HEK293 (cell line): Measurements from ENCODE around the gene UBE3C.

Experiments
- CTCF ChIA-PET: fragments of 350-600 bp; formaldehyde crosslinking; extraction: SDS; loops from one replicate; lab custom pipeline; 2021; ENCODE audit warnings: antibody characterized with exemption; lab: Yijun Ruan, JAX
- POLR2A ChIA-PET: fragments of 300-600 bp; formaldehyde crosslinking; extraction: SDS; loops from one replicate; lab custom pipeline; 2020; ENCODE audit warnings: antibody characterized with exemption, inconsistent platforms; lab: Yijun Ruan, JAX
- H3K27ac ChIP-seq: fragments of 200-500 bp; sonication (Bioruptor generic); 2 replicates; pipeline ENCODE4 v1.5.1; 2014; ENCODE audit warnings: low read depth, low read length, control low read depth, inconsistent platforms; ENCODE audit errors: extremely low read depth
- H3K36me3 ChIP-seq, 2 experiments: fragments of 200-500 bp in 1 of 2; sonication (Bioruptor generic) in 1 of 2; 1 replicate in 1 of 2; 2 replicates in 1 of 2; pipeline ENCODE4 v1.5.1; 2014 to 2017; ENCODE audit warnings: inconsistent platforms in 2 of 2, low read length in 2 of 2; ENCODE audit not compliant: control insufficient read depth in 2 of 2, insufficient read depth in 1 of 2
- H3K4me1 ChIP-seq: fragments of 200-500 bp; sonication (Bioruptor generic); 2 replicates; pipeline ENCODE4 v1.5.1; 2014; ENCODE audit warnings: mild to moderate bottlenecking, low read length, inconsistent platforms; ENCODE audit not compliant: control insufficient read depth, insufficient read depth
- H3K4me3 ChIP-seq: 2 replicates; pipeline ENCODE4 v1.5.1; 2011; ENCODE audit warnings: low read depth, mild to moderate bottlenecking, control low read depth, low read length, moderate library complexity
- H3K9me3 ChIP-seq: fragments of 200-500 bp; sonication (Bioruptor generic); 2 replicates; pipeline ENCODE4 v1.5.1; 2014; ENCODE audit warnings: low read depth, low read length, inconsistent platforms; ENCODE audit not compliant: control insufficient read depth, insufficient read depth
- HIC1 ChIP-seq: fragments of 450-650 bp; formaldehyde crosslinking; IDR thresholded peaks from 2 replicates; pipeline ENCODE4 v1.5.1; 2016; ENCODE audit warnings: missing biosample characterization, missing genetic modification characterization
- HOXD13 ChIP-seq: sonication (generic); formaldehyde crosslinking; IDR thresholded peaks from 2 replicates; pipeline ENCODE4 v1.8.0; 2022; ENCODE audit warnings: missing genetic modification reagents, borderline replicate concordance
- MEIS1 ChIP-seq: sonication (generic); formaldehyde crosslinking; IDR thresholded peaks from 2 replicates; pipeline ENCODE4 v1.8.1; 2022; ENCODE audit warnings: missing genetic modification reagents, mild to moderate bottlenecking, borderline replicate concordance
- MZF1 ChIP-seq: fragments of 450-650 bp; formaldehyde crosslinking; IDR thresholded peaks from 2 replicates; pipeline ENCODE4 v1.5.1; 2017; ENCODE audit warnings: missing biosample characterization, missing genetic modification characterization, borderline replicate concordance
- TCF7L2 ChIP-seq: IDR thresholded peaks from 2 replicates; pipeline ENCODE4 v1.6.1; 2011; ENCODE audit warnings: low read depth, mild to moderate bottlenecking, inconsistent platforms, low read length, moderate library complexity, borderline replicate concordance
- TRIM28 ChIP-seq: IDR thresholded peaks from 2 replicates; pipeline ENCODE4 v1.6.1; 2011; ENCODE audit warnings: low read length, control low read depth, borderline replicate concordance
- WT1 ChIP-seq: fragments of 450-650 bp; formaldehyde crosslinking; IDR thresholded peaks from 2 replicates; pipeline ENCODE4 v1.5.1; 2016; ENCODE audit warnings: missing biosample characterization, missing genetic modification characterization
- ZEB2 ChIP-seq: fragments of 450-650 bp; formaldehyde crosslinking; IDR thresholded peaks from 2 replicates; pipeline ENCODE4 v1.5.1; 2016; ENCODE audit warnings: missing biosample characterization, missing genetic modification characterization
- ZFP69B ChIP-seq: fragments of 450-650 bp; formaldehyde crosslinking; IDR thresholded peaks from 2 replicates; pipeline ENCODE4 v1.5.1; 2016; ENCODE audit warnings: missing biosample characterization, missing genetic modification characterization
- ZNF114 ChIP-seq: fragments of 450-650 bp; formaldehyde crosslinking; IDR thresholded peaks from 2 replicates; pipeline ENCODE4 v1.5.0; 2017; ENCODE audit warnings: missing biosample characterization, missing genetic modification characterization
- ZNF16 ChIP-seq: fragments of 450-650 bp; formaldehyde crosslinking; IDR thresholded peaks from 2 replicates; pipeline ENCODE4 v1.5.1; 2016; ENCODE audit warnings: low read depth, missing biosample characterization, missing genetic modification characterization
- ZNF175 ChIP-seq: fragments of 450-650 bp; formaldehyde crosslinking; IDR thresholded peaks from 2 replicates; pipeline ENCODE4 v1.5.1; 2016; ENCODE audit warnings: missing biosample characterization, missing genetic modification characterization
- ZNF184 ChIP-seq: fragments of 450-650 bp; IDR thresholded peaks from 2 replicates; pipeline ENCODE4 v1.5.1; 2018; ENCODE audit warnings: missing biosample characterization, mild to moderate bottlenecking, missing genetic modification characterization
- ZNF280C ChIP-seq: fragments of 450-650 bp; formaldehyde crosslinking; IDR thresholded peaks from 2 replicates; pipeline ENCODE4 v1.5.1; 2016; ENCODE audit warnings: missing biosample characterization, missing genetic modification characterization
- ZNF391 ChIP-seq: fragments of 450-650 bp; formaldehyde crosslinking; IDR thresholded peaks from 2 replicates; pipeline ENCODE4 v1.5.1; 2016; ENCODE audit warnings: low read depth, missing biosample characterization, missing genetic modification characterization, borderline replicate concordance
- ZNF426 ChIP-seq: fragments of 450-650 bp; formaldehyde crosslinking; IDR thresholded peaks from 2 replicates; pipeline ENCODE4 v1.5.1; 2017; ENCODE audit warnings: missing biosample characterization, missing genetic modification characterization, mild to moderate bottlenecking, inconsistent platforms, moderate library complexity
- ZNF48 ChIP-seq: fragments of 450-650 bp; formaldehyde crosslinking; IDR thresholded peaks from 2 replicates; pipeline ENCODE4 v1.5.1; 2016; ENCODE audit warnings: missing biosample characterization, missing genetic modification characterization
- ZNF600 ChIP-seq: fragments of 450-650 bp; formaldehyde crosslinking; IDR thresholded peaks from 2 replicates; pipeline ENCODE4 v1.5.1; 2016; ENCODE audit warnings: missing biosample characterization, missing genetic modification characterization
- ZNF621 ChIP-seq: fragments of 450-650 bp; formaldehyde crosslinking; IDR thresholded peaks from 2 replicates; pipeline ENCODE4 v1.5.1; 2017; ENCODE audit warnings: missing biosample characterization, missing genetic modification characterization
- ZNF626 ChIP-seq: fragments of 450-650 bp; sonication (Bioruptor Pico); formaldehyde crosslinking; IDR thresholded peaks from 2 replicates; pipeline ENCODE4 v1.5.1; 2018; ENCODE audit warnings: missing biosample characterization, missing genetic modification characterization, inconsistent platforms
- ZNF645 ChIP-seq: fragments of 450-650 bp; formaldehyde crosslinking; IDR thresholded peaks from 2 replicates; pipeline ENCODE4; 2016; ENCODE audit warnings: missing biosample characterization, missing genetic modification characterization
- ZNF654 ChIP-seq: fragments of 450-650 bp; formaldehyde crosslinking; IDR thresholded peaks from 2 replicates; pipeline ENCODE4 v1.5.1; 2016; ENCODE audit warnings: low read depth, missing biosample characterization, missing genetic modification characterization
- ZNF692 ChIP-seq: fragments of 450-650 bp; formaldehyde crosslinking; IDR thresholded peaks from 2 replicates; pipeline ENCODE4 v1.5.1; 2016; ENCODE audit warnings: missing biosample characterization, missing genetic modification characterization
- ZNF747 ChIP-seq: fragments of 450-650 bp; formaldehyde crosslinking; IDR thresholded peaks from 2 replicates; pipeline ENCODE4 v1.5.1; 2016; ENCODE audit warnings: missing biosample characterization, missing genetic modification characterization
- ZNF76 ChIP-seq: fragments of 450-650 bp; formaldehyde crosslinking; IDR thresholded peaks from 2 replicates; pipeline ENCODE4; 2016; ENCODE audit warnings: low read depth, missing biosample characterization, missing genetic modification characterization, borderline replicate concordance
- ZNF785 ChIP-seq: fragments of 450-650 bp; formaldehyde crosslinking; IDR thresholded peaks from 2 replicates; pipeline ENCODE4 v1.5.1; 2016; ENCODE audit warnings: missing biosample characterization, missing genetic modification characterization
- ZSCAN5A ChIP-seq: fragments of 450-650 bp; formaldehyde crosslinking; IDR thresholded peaks from 2 replicates; pipeline ENCODE4 v1.5.1; 2016; ENCODE audit warnings: missing biosample characterization, missing genetic modification characterization

Gene UBE3C

GRCh38 chr7:157089100-157089610, 49.6 kb upstream of the UBE3C start:
- Histone ChIP-seq H3K4me3 (no peak overlapping the region), H3K36me3 (no peaks in the 10 kb centered on the region), H3K27ac (no peak overlapping the region), H3K9me3 (no peaks in the 10 kb centered on the region; the same call in 1 of the 2 replicates), H3K4me1 (no peaks in the 10 kb centered on the region)
- POLR2A ChIA-PET: no interaction called here
- CTCF ChIA-PET: no interaction called here
- TF ChIP-seq ZNF426 (tag by site-specific recombination): no peak
- TF ChIP-seq ZNF621 (tag by site-specific recombination): no peak
- TF ChIP-seq HIC1: no peak
- TF ChIP-seq ZNF692: no peak
- no peak for TF ChIP-seq TRIM28
- no peak for TF ChIP-seq ZNF785 (tag by site-specific recombination)
- no peak for TF ChIP-seq MEIS1
- TF ChIP-seq ZNF114 (tag by site-specific recombination): no peak
- TF ChIP-seq ZNF600 (tag by site-specific recombination): no peak
- TF ChIP-seq ZSCAN5A (tag by site-specific recombination): no peak
- no peak for TF ChIP-seq ZEB2 (tag by site-specific recombination)
- no peak for TF ChIP-seq HOXD13 (CRISPR knock-in tag)
- no peak for TF ChIP-seq ZNF76 (tag by site-specific recombination)
- TF ChIP-seq ZNF654 (tag by site-specific recombination): no peak

GRCh38 chr7:157090485-157091165, 48.1 kb upstream of the UBE3C start:
- Histone ChIP-seq H3K4me1 (no peaks in the 10 kb centered on the region), H3K36me3 (no peaks in the 10 kb centered on the region), H3K27ac (no peak overlapping the region), H3K4me3 (no peak overlapping the region), H3K9me3 (no peaks in the 10 kb centered on the region)
- ChIA-PET CTCF (interaction anchor here (1.0 kb wide), 1 partner anchor 28 kb away, joined by 4 read pairs; no protein-coding TSS in a partner anchor), POLR2A (no interaction called here)
- TF ChIP-seq ZNF626 (tag by site-specific recombination) (no peak), WT1 (tag by site-specific recombination) (no peak), TCF7L2 (no peak), ZNF48 (tag by site-specific recombination) (no peak), ZFP69B (tag by site-specific recombination) (no peak), ZNF747 (tag by site-specific recombination) (no peak), ZNF391 (no peak), ZNF16 (tag by site-specific recombination) (no peak), ZNF645 (tag by site-specific recombination) (no peak), ZNF175 (tag by site-specific recombination) (no peak), ZNF280C (tag by site-specific recombination) (no peak), MZF1 (tag by site-specific recombination) (no peak), ZNF184 (tag by site-specific recombination) (no peak)
